Measurements from ENCODE around the gene HMGN4. TPM values are rescaled to one million over a fixed set of nuclear protein-coding genes. Genes with fewer than 3 reads are reported as not detected.
"Not testable (repeated sequence)": the region's sequence is repeated elsewhere in the genome, so short reads cannot be mapped to it uniquely, and the experiment has no call there.

The HMGN4 gene
- polyA plus RNA-seq, 1 of the 3 experiments (the other 2 are of a cell fraction), result 76.3 TPM

GRCh38 chr6:26507658-26508057 lies 30.5 kb upstream of the HMGN4 start:
- 58% methylated on average over 3 of the region's 3 CpGs for WGBS (ENCODE audit: low lambda C conversion rate)

GRCh38 chr6:26511033-26511432 lies 27.1 kb upstream of the HMGN4 start:
- DNase-seq; H3K27me3 ChIP-seq (ENCODE audit: insufficient read depth); H3K9me3 ChIP-seq; H3K27ac ChIP-seq (ENCODE audit: low read depth in 2 of 2, low read length in 1 of 2); H4K20me1 ChIP-seq (ENCODE audit: insufficient read depth); H3F3A ChIP-seq (replicated peaks; ENCODE audit: insufficient read depth); POLR2A ChIA-PET; H3K4me3 ChIP-seq (ENCODE audit: low read depth in 2 of 2, low read length in 1 of 2); H3K4me2 ChIP-seq; H3K36me3 ChIP-seq (replicated peaks in 1 of 2; ENCODE audit: control insufficient read depth in 1 of 2, insufficient read depth in 2 of 2, low read length in 1 of 2); H3K4me1 ChIP-seq (ENCODE audit: control insufficient read depth in 1 of 2, insufficient read depth in 2 of 2, low read depth in 1 of 2, low read length in 1 of 2); H2AFZ ChIP-seq (ENCODE audit: low read depth); H3K9me2 ChIP-seq; H3K9ac ChIP-seq; H3K79me2 ChIP-seq (ENCODE audit: insufficient read depth): not testable (repeated sequence)
- CTCF ChIA-PET, result interaction anchor here (0.6 to 1.2 kb wide), 2 partner anchors 9 to 10 kb away, joined by 3 to 4 read pairs; no protein-coding TSS in a partner anchor
- WGBS (ENCODE audit: low lambda C conversion rate), result 74% methylated on average over 8 of the region's 8 CpGs

More at GRCh38 chr6:26507658-26508057, 30.5 kb upstream of the HMGN4 start:
- no peaks in the 10 kb centered on the region for H3K4me1 ChIP-seq (ENCODE audit: control insufficient read depth in 1 of 2, insufficient read depth in 2 of 2, low read depth in 1 of 2, low read length in 1 of 2)
- H3K4me2 ChIP-seq, result no peak overlapping the region
- H3K9me3 ChIP-seq, result no peaks in the 10 kb centered on the region
- no peak overlapping the region for H3K4me3 ChIP-seq (ENCODE audit: low read depth in 2 of 2, low read length in 1 of 2)
- no peaks in the 10 kb centered on the region for H3K36me3 ChIP-seq (replicated peaks in 1 of 2; ENCODE audit: control insufficient read depth in 1 of 2, insufficient read depth in 2 of 2, low read length in 1 of 2)
- H3K9me2 ChIP-seq, result no peaks in the 10 kb centered on the region
- ChIA-PET CTCF (no interaction called here), POLR2A (no interaction called here)
- TF ChIP-seq SIN3A (IDR thresholded peaks at IDR 0.05; ENCODE audit: borderline replicate concordance, low read depth, low read length) (no peak), FOSL2 (IDR thresholded peaks at IDR 0.05; ENCODE audit: borderline replicate concordance, low read depth) (no peak), REST (IDR thresholded peaks at IDR 0.05; ENCODE audit: low read depth, low read length) (no peak), NFIC (IDR thresholded peaks at IDR 0.05; ENCODE audit: borderline replicate concordance) (no peak)
- no peak overlapping the region for H3K9ac ChIP-seq
- no peaks in the 10 kb centered on the region; the same call in none of the 2 replicates for H3K27me3 ChIP-seq (ENCODE audit: insufficient read depth)
- H2AFZ ChIP-seq (ENCODE audit: low read depth), result no peak overlapping the region
- no peaks in the 10 kb centered on the region for H4K20me1 ChIP-seq (ENCODE audit: insufficient read depth)
- no peak overlapping the region for H3K27ac ChIP-seq (ENCODE audit: low read depth in 2 of 2, low read length in 1 of 2)
- DNase-seq, result no peak
- no peaks in the 10 kb centered on the region for H3K79me2 ChIP-seq (ENCODE audit: insufficient read depth)
- H3F3A ChIP-seq (replicated peaks; ENCODE audit: insufficient read depth), result no peaks in the 10 kb centered on the region

- no peaks in the 10 kb centered on the region for H3F3A ChIP-seq (replicated peaks; ENCODE audit: insufficient read depth)
- ChIA-PET POLR2A (no interaction called here), CTCF (no interaction called here)
- DNase-seq, result no peak
- no peak overlapping the region for H2AFZ ChIP-seq (ENCODE audit: low read depth)
- H3K9ac ChIP-seq, result no peak overlapping the region
- H3K4me2 ChIP-seq, result no peak overlapping the region
- no peaks in the 10 kb centered on the region; a peak in 1 of 4 replicates for H3K4me1 ChIP-seq (ENCODE audit: control insufficient read depth in 1 of 2, insufficient read depth in 2 of 2, low read depth in 1 of 2, low read length in 1 of 2)
- no peaks in the 10 kb centered on the region for H3K9me2 ChIP-seq
- H3K79me2 ChIP-seq (ENCODE audit: insufficient read depth), result no peaks in the 10 kb centered on the region
- 84% methylated on average over 2 of the region's 2 CpGs for WGBS (ENCODE audit: low lambda C conversion rate)
- H3K27ac ChIP-seq (ENCODE audit: low read depth in 2 of 2, low read length in 1 of 2), result no peak overlapping the region
- no peaks in the 10 kb centered on the region for H3K27me3 ChIP-seq (ENCODE audit: insufficient read depth)
- H3K9me3 ChIP-seq, result no peaks in the 10 kb centered on the region
- H4K20me1 ChIP-seq (ENCODE audit: insufficient read depth), result no peaks in the 10 kb centered on the region
- no peak for TF ChIP-seq USF2 (IDR thresholded peaks at IDR 0.05; ENCODE audit: borderline replicate concordance, low read depth, low read length)
- TF ChIP-seq YY1 (IDR thresholded peaks at IDR 0.05; ENCODE audit: low read depth), result no peak
- no peak for TF ChIP-seq GATA2 (CRISPR knock-in tag; IDR thresholded peaks at IDR 0.05)
- TF ChIP-seq FOXJ3 (CRISPR knock-in tag; IDR thresholded peaks at IDR 0.05), result no peak
- no peak overlapping the region for H3K4me3 ChIP-seq (ENCODE audit: low read depth in 2 of 2, low read length in 1 of 2)
- no peaks in the 10 kb centered on the region for H3K36me3 ChIP-seq (replicated peaks in 1 of 2; ENCODE audit: control insufficient read depth in 1 of 2, insufficient read depth in 2 of 2, low read length in 1 of 2)
Measured at GRCh38 chr6:26514984-26515383, 23.2 kb upstream of the HMGN4 start.

Measured in SK-N-SH (cell line).